Stimulated activated CD4-positive, alpha-beta T cell treated with anti-CD3 and anti-CD28 coated beads, TNF-alpha, amount 100 ng/mL, for 4 hours (primary cell): ENCODE data around the gene CATSPER4.
A peak's percentile ranks its signal among the peaks of the same experiment; 100 is the strongest.

Experiments used
- DNase-seq, 3 experiments: peaks; one replicate each; pipeline ENCODE4 v3.0.0-alpha.2; 2020; ENCODE audit warnings: low read depth in 3 of 3

Gene CATSPER4

DNA sequence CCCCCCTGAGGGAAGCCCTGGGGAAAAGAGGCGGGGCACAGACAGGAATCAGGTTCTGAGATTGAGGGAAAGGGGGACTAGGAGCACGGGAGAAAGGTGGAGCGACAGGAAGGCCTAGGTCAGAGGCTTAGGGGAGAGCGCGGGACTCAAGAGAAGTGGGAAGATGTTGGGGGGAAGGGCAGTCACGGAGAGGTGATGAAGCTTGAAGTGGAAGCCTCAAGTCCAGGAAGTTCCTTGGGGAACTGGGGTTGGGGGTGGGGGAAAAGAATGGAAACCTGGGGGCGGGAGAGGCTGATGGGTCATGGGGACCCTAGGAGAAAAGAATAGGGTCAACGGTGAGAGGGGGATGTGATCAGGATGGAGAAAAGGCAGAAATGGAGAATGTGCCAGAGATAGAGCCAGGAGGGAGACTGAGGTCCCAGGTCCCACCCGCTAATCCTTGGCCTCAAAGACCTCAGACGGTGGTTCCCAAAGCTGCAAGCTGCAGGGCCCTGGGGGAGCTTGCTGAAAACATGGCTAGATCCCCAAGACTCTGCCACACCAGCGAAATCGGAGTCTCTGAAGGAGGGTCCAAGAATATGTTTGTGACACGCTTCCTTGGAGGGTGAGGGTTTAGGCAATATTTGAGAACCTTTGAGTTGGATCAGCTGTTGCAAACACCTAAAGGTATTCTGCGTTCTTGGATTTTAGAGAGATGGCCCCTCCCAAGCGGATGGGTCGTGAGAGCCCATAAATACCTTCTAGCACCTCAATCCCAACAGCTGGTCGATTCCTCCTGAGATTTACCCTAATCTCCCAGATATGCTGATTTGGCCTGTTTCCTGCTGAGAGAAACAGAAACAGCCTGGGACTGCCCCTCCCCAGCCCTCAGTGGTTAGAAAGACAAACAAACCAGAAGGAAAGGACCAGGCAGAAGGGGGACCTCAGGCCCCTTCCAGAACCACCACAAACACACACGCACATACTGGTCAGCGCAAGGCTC is 25.2 kb upstream of the CATSPER4 start:
- DNase-seq = no peak

DNA sequence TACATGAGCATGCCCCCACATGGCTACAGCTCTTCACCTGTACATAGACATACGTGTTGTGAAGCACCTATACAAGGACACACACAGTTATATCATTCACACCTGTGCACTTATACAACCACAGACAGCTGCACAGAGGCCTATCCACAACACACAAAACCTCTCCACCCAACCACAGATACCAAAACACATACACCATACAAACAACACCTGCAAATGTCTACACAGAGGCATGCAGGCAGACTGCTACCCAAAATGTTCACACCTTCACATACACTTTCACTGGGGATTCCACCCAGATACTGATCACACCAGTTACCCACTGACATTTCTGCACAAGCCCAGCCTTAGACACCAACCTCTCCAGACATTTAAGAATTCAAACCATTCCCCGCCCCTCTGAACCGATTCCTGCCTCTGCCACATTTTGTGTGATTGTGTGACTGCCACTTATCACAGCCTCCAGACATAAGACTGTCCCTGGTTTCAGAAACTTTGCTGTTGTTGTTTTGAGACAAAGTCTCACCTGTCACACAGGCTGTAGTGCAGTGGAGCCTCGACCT is 23.6 kb upstream of the CATSPER4 start:
- no peak for DNase-seq

DNA sequence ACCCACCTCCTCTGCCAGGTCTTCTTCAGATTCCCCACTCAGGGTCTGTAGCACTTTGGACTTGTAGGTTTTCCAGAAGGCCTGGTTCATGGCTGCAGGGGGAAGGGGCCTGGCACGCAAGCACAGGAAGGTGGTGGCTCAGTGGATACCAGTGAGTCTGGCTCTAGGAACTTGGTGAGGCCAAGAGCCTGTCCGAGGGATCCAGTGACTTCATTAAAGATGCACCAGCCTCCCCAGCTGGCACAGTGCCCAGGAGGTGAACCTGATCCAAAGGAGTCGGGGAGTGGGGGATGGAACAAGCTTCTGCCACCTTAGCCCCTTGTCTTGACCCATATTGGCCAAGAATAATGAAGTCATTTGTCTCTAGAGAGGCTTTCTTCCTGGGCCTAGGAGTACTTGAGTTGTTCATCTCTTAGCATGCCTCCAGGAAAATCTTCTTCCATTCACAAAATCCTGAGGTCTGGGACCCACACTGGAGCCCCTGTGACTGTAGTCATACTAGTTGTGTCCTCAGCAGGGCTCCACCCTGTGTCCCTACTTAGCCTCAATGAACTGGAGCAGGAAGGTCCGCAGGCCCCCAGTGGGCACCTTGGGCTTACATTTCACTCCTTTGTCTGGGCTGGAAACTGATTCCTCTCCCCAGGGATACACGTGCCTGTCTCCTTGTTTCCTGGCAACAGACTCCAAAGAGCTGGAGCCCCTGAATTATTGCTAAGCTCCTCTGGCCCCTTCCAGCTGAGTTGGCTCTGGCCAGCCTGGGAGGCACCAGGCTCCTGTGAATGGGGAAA is 21.8 kb upstream of the CATSPER4 start, which contains the start of gene C1orf232:
Gene C1orf232, minus strand, starts transcription at position 554 of the 788 bp plus-strand sequence. Its CDS starts 464 bp downstream, at position 90.
- DNase-seq = no peak

DNA sequence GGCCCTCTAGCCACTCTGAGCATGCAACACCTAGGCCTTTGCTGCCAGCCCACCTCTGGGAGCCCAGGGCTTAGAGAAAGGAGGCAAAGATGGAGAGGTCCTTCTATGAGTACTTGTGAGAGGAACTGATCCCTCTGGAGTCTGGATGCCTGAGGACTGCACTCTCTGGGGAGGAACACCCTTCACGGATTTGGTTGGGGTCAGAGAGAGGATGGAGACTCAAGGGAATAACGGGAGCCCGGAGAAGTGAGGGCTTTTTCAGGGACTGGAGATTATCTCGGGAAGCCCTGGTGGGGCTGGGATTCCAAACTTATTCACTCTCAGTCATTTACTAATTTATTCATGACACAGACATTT is 21.2 kb upstream of the CATSPER4 start:
- DNase-seq = no peak

- peak; percentile 78 to 81 (median 79) for DNase-seq
These were observed 20.5 kb upstream of the CATSPER4 start, which contains the start of gene ZNF593 for GRCh38 chr1:26169669-26170471. Gene ZNF593 (plus strand): TSS chr1:26169908. CDS start chr1:26169984, 76 bp downstream.

- no peak for DNase-seq
These were observed 20.0 kb upstream of the CATSPER4 start for GRCh38 chr1:26170472-26170821.

DNA sequence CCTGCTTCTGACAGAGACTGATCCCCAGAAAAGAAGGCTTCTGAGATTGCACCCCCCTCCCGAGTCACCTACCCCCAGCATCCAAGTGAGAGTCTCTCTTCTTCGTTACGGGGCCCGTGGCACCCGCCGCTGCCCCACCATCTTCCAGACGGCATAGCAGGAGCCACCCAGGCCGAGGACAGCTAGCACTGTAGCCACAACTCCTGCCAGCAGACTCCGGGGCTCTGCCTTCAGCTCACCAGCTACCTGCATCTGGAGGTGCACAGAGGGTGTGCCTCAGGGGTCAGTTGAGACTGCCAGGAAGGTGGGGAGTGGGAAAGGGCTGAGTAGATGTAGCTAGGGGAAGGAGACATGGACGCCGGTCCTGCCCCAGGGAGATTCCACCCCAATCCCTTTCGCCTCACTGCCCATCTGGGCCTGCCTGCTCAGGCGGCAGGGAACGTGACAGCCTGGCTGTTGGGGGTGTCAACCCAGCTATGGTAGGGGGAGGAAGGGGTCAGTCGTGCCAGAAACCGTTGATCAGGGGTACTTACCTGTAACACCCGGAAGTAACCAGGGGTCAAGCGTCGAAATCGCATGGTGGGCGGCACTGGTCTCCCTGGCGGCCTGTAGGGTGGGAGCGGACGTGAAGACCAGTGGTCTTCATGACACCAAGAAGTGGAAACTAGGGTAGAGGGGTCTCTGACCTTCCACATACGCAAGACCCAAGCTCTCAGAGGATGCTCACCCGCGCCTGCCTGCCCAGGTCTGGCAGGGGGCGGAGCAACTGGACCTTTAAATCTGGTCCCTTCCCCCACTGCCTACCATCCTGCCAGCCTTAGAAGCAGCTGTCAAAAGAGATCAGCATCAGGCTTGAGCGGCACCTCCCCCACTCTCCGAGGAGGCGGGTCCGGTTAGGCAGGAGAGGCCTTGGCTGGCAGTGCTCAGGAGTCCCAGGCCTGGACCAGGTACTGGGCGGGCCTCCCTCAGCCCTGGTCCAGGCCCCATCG is 19.0 kb upstream of the CATSPER4 start, which contains the start of gene ZNF593OS:
Gene ZNF593OS, minus strand, starts transcription at position 749 of the 989 bp plus-strand sequence. Its CDS starts 171 bp downstream, at position 578.
- DNase-seq = no peak

DNA sequence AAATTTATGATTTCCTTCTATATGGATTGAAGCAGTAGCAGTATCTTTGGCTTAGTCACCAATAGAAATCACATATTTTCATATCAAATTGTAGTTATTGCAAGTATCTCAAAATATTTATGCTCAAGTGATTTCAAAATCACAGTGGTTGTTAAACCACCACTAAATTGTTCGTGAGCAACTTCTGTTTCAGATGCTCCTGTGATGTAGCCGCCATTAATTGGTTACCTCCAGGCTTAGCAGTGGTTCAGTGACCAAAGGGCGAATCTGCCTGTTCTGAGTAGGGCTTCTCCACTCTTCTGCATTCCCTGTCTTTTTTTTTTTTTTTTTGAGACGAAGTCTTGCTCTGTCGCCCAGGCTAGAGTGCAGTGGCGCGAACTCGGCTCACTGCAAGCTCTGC is 15.1 kb upstream of the CATSPER4 start:
- no peak for DNase-seq

- no peak for DNase-seq
These were observed 13.2 kb upstream of the CATSPER4 start, which contains the start of gene CNKSR1 for GRCh38 chr1:26177182-26177684. Gene CNKSR1 (plus strand): TSS chr1:26177491. CDS start chr1:26177548, 57 bp downstream.

GRCh38 chr1:26180010-26180506 is 10.3 kb upstream of the CATSPER4 start:
- DNase-seq = no peak

DNA sequence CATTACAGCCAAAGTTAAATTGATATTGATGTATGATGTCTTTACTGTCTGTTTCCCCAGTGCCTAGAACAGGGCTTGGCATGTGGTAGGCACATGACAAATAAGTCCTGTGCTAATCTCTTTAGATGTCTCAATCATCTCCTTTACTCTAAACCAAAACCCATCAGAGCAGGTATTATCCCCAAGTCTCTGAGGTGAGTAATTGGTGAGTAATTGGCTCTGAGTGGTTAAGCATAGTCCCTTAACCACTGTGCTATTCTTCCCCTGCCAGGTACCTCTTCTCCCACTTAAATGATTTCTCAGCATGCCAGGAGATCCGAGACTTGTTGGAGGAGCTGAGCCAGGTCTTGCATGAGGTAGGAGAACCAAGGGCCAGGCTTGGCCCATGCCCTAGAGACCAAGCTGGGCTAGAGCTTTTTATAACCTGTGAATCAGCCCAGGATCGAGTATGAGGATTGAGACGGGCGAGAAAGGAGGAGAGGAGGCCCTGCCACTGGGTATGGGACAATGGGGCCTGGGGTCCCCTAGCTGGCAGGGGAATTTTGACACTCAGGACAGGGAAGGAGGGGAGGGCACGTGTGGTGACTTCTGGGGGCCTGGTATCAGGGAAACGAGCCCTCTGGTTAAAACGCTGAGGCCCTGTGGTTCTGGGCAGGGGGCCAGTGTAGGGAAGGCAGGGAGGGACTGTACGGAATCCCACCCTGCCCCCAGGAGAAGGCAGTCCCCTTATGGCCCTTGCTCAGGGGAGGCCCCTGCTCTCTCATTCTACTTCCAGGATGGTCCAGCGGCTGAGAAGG is 8.6 kb upstream of the CATSPER4 start:
- DNase-seq = no peak

DNA sequence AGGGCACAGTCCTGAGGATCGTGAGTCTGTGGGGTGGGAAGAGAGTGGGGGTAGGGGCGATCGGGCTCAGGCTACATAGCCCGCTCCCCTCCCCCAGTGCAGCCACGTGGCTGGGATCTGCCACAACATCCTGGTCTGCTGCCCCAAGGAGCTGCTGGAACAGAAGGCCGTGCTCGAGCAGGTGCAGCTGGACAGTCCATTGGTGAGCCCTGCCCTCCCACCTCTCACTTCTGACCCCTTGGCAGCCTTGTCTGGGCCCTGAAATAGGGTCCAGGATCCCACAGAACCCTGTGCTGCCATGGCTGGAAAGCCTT is 8.1 kb upstream of the CATSPER4 start:
- no peak for DNase-seq

GRCh38 chr1:26184086-26184485 is 6.3 kb upstream of the CATSPER4 start:
- DNase-seq = no peak

DNA sequence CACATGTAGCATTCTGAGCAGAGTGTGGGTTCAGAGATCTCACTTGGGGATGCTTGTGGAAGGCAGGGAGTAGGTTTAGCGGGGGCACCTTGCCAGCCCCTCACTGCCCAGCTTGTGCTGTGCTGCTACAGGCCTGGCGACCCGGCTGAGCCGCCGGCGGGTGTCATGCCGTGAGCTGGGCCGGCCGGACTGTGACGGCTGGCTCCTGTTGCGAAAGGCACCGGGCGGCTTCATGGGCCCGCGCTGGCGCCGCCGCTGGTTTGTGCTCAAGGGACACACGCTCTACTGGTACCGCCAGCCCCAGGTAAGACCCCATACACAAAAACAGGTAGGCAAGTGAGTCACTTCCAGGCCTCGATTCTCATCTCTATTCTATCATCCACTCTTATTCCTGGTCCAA is 5.5 kb upstream of the CATSPER4 start:
- no peak for DNase-seq

DNA sequence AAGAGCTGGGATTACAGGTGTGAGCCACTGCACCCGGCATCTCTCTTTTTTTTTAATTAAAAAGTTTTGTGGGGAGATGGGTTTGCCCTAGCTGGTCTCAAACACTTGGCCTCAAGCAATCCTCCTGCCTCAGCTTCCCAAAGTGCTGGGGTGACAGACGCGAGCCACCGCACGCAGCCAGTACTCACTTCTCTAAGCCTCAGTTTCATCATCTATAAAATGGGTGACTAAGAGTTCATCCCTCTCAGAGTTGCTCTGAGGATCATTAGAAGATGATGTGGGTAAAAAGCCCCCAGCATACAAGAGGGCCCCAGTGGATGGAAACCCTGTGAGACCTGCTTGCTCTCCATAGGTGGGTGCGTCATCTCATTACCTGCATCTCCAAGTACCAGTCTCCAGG is 2.5 kb upstream of the CATSPER4 start:
- DNase-seq = no peak

- DNase-seq = no peak
These were observed 1.9 kb upstream of the CATSPER4 start for GRCh38 chr1:26188477-26188876.

GRCh38 chr1:26189331-26189730 is 1.1 kb upstream of the CATSPER4 start:
- DNase-seq = no peak

- DNase-seq = no peak
These were observed 589 bp upstream of the CATSPER4 start for GRCh38 chr1:26189751-26190275.

GRCh38 chr1:26191739-26192138 is 1.3 kb downstream of the CATSPER4 start:
- DNase-seq = no peak
